Stimulated activated CD4-positive, alpha-beta T cell treated with anti-CD3 and anti-CD28 coated beads, Interleukin-1b, Interleukin-23, amount 100 ng/mL, for 48 hours (primary cell): ENCODE measurements around the gene HRH3.

Experiments
- DNase-seq: peaks from one replicate; pipeline ENCODE4 v3.0.0-alpha.2; 2020

Gene HRH3

DNA sequence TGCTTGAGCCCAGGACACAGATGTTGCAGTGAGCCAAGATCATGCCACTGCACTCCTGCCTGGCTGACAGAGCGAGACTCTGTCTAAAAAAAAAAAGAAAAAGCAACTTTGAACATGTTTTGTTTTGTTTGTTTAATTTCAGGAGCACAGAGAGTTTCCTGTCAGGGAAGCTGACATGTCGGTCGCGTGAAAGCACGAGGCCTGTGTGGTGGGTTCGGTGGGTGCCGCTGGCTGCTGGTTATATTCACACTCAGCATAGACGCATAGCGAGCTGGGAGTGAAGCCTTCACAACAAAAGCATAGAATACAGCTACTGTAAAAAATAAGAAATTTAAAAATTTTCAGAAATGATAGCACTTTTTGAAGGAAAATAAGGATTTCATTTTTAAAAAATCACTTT, 22.8 kb downstream of the HRH3 start:
- no peak for DNase-seq

DNA sequence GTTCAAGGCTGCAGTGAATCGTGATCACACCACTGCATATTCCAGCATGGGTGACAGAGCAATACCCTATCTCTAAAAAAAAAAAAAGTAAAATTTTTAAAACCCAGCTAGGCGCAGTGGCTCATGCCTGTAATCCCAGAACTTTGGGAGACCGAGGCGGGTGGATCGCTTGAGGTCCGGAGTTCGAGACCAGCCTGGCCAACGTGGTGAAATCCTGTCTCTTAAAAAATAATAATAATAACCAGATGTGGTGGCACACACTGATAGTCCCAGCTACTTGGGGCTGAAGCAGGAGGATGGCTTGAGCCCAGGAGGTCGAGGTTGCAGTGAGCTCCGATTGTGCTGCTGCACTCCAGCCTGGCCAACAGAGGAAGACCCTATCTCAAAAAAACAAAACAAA, 23.8 kb downstream of the HRH3 start:
- no peak for DNase-seq

DNA sequence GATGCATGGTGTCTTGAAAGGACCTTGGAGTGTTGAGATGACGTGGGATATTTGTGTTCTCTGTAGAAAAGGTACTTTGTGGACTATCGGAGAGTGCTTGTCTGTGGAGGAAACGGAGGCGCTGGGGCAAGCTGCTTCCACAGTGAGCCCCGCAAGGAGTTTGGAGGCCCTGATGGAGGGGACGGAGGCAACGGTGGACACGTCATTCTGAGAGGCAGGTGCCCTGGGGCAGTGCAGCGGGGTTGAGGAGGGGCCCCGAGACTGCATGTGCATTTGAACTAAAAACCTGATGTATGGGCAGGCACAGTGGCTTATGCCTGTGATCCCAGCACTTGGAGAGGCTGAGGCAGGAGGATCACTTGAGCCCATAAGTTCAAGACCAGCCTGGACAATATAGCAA, 24.3 kb downstream of the HRH3 start:
- no peak for DNase-seq

DNA sequence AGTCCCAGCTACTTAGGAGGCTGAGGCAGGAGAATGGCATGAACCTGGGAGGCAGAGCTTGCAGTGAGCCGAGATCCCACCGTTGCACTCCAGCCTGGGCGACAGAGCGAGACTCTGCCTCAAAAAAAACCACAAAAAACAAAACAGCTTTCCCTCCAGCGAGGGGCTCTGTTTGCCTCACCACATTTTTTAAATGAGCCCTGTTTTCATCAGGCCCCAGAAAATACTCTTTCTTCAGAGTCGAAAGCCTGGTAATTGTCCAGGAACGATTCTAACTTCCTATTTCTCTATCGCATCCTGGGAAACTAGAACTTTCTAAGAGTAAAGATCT, 25.0 kb downstream of the HRH3 start:
- DNase-seq: no peak

- no peak for DNase-seq
Measured at GRCh38 chr20:62193079-62194025, 26.7 kb downstream of the HRH3 start.

DNA sequence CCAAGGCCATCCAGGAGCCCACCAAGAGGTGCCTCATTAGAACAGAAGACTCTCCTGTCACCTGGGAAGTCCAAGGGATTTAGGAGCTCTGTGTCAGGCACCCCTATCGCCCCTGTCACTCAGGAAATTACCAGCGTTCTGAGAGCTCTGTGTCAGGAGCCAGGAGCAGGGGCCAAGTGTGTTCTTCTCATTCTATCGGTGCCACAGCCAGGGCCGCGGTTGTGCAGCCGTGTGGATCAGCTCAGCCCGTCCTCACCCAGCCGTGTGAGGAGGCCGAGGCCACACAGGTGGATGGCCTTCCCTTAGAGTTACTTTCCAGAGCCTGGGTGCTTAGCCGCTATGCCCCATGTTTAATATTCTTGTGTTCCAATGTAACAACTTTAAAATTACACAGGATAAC, 27.4 kb downstream of the HRH3 start:
- DNase-seq: no peak

- no peak for DNase-seq
Measured at GRCh38 chr20:62191781-62192559, 28.1 kb downstream of the HRH3 start.

GRCh38 chr20:62190639-62191411, 29.3 kb downstream of the HRH3 start:
- DNase-seq: no peak

GRCh38 chr20:62186887-62187866, 32.9 kb downstream of the HRH3 start:
- no peak for DNase-seq

DNA sequence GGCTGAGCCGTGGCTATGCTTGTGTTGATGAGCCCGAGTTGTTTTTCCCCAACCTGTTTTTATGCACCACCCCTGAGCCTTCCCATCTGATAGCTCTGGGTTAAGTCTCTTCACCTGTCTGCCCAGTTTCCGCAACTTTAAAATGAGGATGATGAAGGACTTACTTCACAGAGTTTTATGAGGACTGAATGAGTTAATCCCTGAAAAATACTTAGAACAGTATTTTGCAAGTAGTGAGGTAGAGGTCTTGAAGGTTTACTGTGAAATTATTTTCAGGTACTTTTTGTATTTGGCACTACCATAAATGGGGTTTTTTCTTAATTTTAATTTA, 34.0 kb downstream of the HRH3 start:
- DNase-seq: no peak

DNA sequence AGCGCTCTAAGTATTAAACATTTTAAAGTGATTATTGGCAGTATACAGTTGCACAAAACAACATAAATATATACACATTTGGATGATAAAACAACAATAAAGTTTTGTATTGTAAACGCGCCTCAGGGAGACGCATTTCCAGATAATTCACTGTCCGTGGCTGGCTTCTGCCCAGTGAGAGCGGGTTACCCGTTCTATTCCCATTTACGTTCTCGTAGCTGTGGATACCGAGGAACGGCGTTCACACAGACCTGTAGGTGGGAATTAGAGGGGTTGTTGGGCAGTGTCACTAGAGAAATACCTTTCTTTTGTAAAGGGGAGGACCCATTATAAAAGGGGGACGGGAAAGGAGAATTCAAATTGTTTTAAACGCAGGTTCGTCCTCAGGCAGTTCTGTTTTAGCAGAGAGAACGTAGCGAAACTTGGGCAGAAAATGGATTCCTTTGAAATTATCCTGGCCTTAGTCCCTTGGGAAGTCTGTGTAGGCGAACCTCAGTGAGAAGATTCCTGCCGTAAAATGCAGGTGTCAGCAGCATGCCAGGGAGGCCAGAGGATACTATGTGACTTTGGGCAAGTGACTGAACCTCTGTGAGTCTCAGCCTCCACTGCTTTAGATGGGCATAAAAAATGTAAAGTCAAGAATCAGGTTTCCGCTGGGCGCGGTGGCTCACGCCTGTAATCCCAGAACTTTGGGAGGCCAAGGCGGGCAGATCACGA, 36.5 kb downstream of the HRH3 start:
- DNase-seq: no peak

DNA sequence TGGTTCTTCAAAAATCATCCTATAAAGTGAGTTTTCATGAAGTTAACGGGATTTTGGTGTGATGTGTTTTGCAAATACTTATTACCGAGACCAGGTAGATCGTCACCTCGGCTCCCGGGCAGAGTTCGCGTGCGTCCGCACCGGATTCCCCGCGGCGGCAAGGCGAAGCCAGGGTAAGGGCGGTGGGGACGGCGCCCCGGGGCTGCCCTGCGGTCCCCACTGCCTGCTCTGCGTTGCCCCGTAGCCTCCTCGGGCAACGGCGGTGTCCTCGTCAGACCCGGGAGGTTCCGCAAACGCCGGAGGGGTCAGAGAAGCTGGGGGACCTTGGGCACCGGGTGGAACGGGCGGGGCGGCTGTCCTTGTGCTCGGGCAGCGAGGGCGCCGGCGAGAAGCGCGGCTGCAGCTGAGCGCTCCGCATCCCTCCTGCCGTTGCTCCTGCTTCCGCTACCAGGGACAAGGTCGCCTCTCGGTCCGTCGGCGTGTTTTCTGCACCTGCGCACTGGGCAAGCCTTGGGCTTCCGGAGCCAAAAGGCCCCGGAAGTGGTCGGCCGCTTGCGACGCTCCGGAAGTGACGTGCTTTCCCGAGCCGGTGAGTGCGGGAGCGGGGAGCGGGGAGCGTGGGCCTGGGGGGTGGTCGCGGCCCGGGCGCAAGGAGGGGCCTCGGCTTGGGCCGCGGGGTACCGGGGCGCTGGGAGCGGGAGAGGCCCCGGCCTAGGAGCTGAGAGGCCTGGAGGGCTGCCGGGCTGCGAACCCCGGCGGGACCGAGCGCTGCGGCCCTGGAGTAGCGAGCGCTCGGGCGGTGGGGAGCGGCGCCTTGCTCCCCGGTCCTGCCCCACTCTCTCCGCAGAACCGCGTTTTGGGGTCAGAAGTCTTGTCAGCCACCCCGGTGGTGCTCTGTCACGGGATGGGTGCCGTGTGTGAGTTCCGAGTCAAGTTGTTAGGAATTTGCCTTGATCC, 37.3 kb downstream of the HRH3 start, which contains the start of gene MTG2:
MTG2 (plus strand) TSS at position 560 of the 957 bp plus-strand sequence. CDS start 10,393 bp downstream, outside the sequence.
- DNase-seq: peak; percentile 96

DNA sequence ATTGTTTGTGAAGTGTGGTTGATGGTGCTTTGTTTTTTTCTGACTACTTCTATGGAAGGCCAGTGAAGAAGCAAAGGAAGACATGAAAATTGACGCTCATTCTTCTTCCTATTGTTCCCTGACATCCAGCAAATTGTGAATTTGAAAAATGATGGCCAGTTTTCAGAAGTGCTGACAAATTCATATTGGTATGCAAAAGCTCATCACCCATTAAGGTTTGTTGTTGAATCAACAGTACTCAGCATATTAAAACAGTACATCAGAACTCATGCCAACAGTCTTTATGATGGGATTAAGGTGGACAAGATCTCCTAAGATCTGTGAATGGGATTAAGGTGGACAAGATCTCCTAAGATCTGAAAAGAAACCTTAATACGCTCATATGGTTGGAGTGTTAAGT, 38.3 kb downstream of the HRH3 start:
- DNase-seq: no peak

DNA sequence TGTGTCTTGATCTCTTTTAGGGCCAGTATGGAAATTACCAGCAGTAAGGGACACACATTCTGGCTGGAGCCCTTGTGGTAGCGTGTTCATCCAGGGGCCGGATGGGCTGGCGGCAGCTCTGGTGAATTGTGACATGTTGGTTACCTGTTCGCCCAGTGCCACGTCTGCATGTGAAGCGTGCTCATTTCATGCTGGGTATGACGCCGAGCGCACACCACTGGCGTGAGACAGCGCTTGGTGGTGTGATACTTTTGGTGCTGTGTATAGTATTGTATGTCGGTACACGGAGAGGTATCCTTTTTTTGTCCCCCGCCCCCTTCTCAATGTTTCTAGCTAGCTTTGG, 40.9 kb downstream of the HRH3 start:
- no peak for DNase-seq

- no peak for DNase-seq
Measured at GRCh38 chr20:62178316-62179161, 41.5 kb downstream of the HRH3 start.

GRCh38 chr20:62177307-62177706, 42.8 kb downstream of the HRH3 start:
- DNase-seq: no peak

DNA sequence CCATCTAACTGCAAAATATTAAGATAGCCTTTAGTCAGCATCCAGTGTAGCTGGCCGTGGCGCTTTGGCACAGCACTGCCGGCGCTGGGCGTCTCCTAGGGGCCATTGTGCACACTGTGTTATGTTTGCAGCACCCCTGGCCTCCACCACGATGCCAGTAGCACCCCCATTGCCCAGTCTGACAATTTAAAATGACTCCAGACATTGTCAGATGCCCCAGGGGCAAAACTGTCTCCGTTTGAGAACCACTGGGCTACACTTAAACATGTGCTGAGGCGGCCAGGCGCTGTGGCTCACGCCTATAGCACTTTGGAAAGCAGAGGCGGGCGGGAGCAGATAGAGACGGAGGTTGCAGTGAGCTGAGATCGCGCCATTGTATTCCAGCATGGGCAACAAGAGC, 43.2 kb downstream of the HRH3 start:
- DNase-seq: no peak

- DNase-seq: no peak
Measured at GRCh38 chr20:62175711-62176110, 44.4 kb downstream of the HRH3 start.

DNA sequence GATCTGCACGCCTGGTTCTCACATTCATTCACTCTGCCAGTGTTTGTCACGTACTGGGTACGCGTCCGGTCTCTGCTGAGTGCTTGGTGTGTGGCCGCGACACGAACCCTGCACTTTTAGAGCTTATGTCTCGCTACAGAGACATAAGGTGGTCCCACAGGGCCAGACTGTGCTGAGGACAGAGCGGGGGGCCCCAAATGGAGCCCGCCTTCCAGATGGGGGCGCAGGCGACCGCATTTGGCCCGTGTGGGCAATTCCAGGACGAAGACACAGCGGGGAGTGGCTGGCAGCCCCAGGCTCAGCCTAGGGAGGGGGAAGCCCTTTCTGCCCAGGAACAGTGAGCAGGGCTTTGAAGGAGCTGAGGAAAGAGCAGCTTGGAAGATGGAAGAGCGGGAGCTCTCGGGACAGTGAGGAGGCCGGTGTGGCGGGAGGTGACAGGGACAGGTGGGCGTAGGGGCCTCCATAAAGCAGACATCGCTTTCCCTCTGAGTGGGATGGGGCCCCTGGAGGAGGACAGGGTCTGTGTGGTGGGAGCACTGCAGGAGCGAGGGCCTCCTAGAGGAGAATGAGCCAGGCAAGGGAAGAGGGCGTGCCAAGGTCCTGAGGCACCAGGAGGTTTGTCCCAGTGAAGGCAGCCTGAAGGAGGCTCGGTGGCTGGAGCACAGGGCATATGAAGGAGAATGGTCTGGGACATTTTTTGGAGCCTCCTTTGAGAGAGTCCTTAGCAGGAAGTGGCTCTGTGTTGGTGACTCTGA, 45.0 kb downstream of the HRH3 start:
- no peak for DNase-seq
